Measurements from ENCODE around the gene PYDC1. TPM values are rescaled to one million over a fixed set of nuclear protein-coding genes. Genes with fewer than 3 reads are reported as not detected.

Gene PYDC1
- total and polyA plus RNA-seq, 11 donors, result not detected

DNA sequence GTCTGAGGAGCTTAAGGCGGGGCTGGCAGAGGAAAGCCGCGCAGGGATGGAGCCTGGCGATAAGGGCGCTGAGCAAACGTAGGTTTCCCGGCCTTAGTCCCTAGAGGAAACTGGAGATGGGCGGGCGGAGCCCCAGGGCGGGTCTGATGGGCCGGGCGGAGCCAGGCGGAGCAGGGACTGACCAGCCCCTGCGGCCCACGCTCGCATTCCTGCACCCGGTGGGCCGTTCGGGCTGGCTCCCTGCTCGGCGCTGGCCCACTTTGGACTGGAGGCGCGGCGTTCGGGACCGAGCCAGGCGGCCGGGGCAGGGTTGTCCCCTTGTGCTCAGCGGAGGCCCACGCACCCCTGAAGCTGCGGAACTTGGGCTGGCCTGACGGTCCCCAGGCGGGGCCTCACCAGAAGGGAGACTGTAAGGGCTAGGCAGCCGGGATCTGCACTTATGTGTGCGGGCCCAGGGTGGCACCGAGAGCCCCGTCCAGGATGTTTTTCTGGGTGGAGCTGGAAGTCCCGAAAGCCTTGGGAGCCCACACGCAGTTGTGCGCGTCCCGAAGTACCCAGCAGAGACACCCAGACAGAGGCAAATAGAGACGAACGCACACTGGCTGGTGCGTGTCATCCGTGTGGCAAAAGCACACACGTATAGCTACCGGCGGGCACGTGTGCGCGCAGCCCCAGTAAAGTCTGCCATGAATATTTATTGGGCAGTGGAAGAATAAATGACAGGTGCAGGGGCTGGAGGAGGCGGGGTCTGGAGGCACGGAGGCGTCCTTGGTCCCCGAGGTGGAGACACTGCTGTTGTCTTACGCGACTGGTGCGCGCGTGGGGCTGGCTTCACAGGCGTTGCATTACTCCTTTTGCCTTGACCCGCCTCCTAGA lies 1.4 kb downstream of the PYDC1 start:
- Histone ChIP-seq H3K27ac (peak overlapping the region in 1 of 12 donors; percentile 39), H3K4me1 (peaks cover 11 to 35% (median 25%) of the 10 kb centered on the region in 12 donors), H3K36me3 (no peaks in the 10 kb centered on the region), H3K27me3 (peaks cover 4 to 48% (median 24%) of the 10 kb centered on the region in 9 donors), H3K4me3 (peak overlapping the region; percentile 29 to 65 (median 52)), H3K9me3 (no peaks in the 10 kb centered on the region)
- TF ChIP-seq, protein P1, sequence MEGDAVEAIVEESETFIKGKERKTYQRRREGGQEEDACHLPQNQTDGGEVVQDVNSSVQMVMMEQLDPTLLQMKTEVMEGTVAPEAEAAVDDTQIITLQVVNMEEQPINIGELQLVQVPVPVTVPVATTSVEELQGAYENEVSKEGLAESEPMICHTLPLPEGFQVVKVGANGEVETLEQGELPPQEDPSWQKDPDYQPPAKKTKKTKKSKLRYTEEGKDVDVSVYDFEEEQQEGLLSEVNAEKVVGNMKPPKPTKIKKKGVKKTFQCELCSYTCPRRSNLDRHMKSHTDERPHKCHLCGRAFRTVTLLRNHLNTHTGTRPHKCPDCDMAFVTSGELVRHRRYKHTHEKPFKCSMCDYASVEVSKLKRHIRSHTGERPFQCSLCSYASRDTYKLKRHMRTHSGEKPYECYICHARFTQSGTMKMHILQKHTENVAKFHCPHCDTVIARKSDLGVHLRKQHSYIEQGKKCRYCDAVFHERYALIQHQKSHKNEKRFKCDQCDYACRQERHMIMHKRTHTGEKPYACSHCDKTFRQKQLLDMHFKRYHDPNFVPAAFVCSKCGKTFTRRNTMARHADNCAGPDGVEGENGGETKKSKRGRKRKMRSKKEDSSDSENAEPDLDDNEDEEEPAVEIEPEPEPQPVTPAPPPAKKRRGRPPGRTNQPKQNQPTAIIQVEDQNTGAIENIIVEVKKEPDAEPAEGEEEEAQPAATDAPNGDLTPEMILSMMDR (IDR thresholded peaks at IDR 0.05), result no peak
- TF ChIP-seq POLR2A (IDR thresholded peaks at IDR 0.05), result no peak
- intact Hi-C loops (cut with DNase I), result no loop called here
- ATAC-seq (peak; percentile 71 to 93 (median 88)), DNase-seq (peak; percentile 57 to 82 (median 61))
- WGBS, 4 donors, result 0 to 4% (median 1%) methylated on average over 16 to 63 of the region's 63 CpGs

DNA sequence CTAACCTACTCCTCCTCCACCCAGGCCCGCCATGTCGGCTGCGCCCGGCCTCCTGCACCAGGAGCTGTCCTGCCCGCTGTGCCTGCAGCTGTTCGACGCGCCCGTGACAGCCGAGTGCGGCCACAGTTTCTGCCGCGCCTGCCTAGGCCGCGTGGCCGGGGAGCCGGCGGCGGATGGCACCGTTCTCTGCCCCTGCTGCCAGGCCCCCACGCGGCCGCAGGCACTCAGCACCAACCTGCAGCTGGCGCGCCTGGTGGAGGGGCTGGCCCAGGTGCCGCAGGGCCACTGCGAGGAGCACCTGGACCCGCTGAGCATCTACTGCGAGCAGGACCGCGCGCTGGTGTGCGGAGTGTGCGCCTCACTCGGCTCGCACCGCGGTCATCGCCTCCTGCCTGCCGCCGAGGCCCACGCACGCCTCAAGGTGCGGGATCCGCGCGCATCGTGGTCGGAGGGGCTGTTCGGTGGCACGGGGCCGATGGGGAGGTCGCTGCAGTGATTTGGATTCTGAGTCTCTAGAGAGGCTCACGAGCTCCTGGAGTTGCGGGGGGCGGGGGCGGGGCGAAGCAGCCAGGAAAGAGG lies 2.1 kb downstream of the PYDC1 start:
- H3K4me3 ChIP-seq, result peak overlapping the region; percentile 29 to 65 (median 52)
- peak in 2 of 5 donors; percentile 37 to 68 for DNase-seq
- peak overlapping the region in 1 of 12 donors; percentile 8 for H3K27ac ChIP-seq
- ATAC-seq, result peak in 2 of 4 donors; percentile 29 to 38
- WGBS, 4 donors, result 0 to 15% (median 8%) methylated on average over 9 to 58 of the region's 58 CpGs
- peaks cover 4 to 44% (median 24%) of the 10 kb centered on the region in 9 donors for H3K27me3 ChIP-seq
- H3K9me3 ChIP-seq, result no peaks in the 10 kb centered on the region
- no peaks in the 10 kb centered on the region for H3K36me3 ChIP-seq
- TF ChIP-seq, protein P1 (IDR thresholded peaks at IDR 0.05), result no peak
- no peak for TF ChIP-seq POLR2A (IDR thresholded peaks at IDR 0.05)
- intact Hi-C loops (cut with DNase I), result no loop called here
- peaks cover 11 to 35% (median 25%) of the 10 kb centered on the region in 12 donors for H3K4me1 ChIP-seq

DNA sequence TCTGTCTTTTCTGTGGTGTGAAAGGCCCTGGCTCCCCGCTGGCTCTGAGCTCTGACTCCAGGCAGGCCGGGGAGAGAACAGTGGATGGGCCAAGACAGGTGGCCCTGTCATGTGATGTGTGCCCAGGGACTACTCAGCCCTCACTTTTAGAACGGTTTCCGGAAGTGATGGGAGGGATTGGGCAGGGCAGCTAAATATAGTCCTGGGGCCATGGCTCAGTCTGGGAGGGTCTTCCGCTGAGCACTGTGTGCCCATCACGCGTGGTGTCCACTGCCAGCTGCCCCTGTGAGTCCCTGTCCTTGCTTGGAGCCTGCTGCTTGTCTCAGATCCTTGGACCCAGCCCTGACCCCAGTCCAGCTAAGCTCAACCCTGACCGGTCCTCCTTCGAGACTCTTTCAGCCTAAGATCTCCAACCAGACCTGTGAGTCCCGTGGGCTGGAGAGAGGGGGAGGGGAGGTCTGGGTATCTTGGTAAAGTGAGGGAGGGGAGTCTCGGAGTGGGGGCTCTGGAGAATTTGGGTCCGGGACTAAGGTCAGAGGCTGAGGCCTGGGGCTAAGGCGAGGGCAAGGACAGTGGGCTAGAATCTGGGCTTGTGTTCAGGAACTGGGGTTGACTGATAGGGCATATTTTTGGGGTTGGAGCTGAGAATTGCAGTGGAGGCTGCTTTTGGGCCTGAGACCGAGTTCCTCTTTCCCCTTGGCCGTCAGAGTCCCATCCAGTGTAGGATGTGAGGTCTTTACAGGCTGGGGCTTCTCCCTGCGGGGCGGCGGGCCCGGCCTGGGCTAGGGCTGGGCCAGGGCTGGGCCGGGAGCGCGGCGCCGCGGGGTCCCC lies 2.8 kb downstream of the PYDC1 start, which contains the start of gene TRIM72:
TRIM72 (plus strand) TSS at position 243 of the 831 bp plus-strand sequence. CDS start 620 bp downstream, outside the sequence.
- H3K4me1 ChIP-seq, result peaks cover 11 to 35% (median 25%) of the 10 kb centered on the region in 12 donors
- peak within 1 kb of the TSS in 11 of 12 donors; percentile 29 to 65 (median 53) for H3K4me3 ChIP-seq
- no peaks in the 10 kb centered on the region for H3K36me3 ChIP-seq
- H3K27me3 ChIP-seq, result peaks cover 4 to 38% (median 24%) of the 10 kb centered on the region in 9 donors
- TF ChIP-seq POLR2A (IDR thresholded peaks at IDR 0.05), result no peak
- TF ChIP-seq, protein P1 (IDR thresholded peaks at IDR 0.05), result no peak
- intact Hi-C loops (cut with DNase I), result no loop called here
- ATAC-seq (peak in 2 of 4 donors; percentile 23 to 33), DNase-seq (no peak)
- no peaks in the 10 kb centered on the region for H3K9me3 ChIP-seq
- peak within 1 kb of the TSS in 1 of 12 donors; percentile 8 for H3K27ac ChIP-seq
- 62 to 75% (median 70%) methylated on average over 13 to 25 of the region's 25 CpGs for WGBS, 4 donors
